CD14-positive monocyte (primary cell): ENCODE data around the gene CAD. TPM values are rescaled to one million over a fixed set of nuclear protein-coding genes. Genes with fewer than 3 reads are reported as not detected.
"Not testable (repeated sequence)": the region's sequence is repeated elsewhere in the genome, so short reads cannot be mapped to it uniquely, and the experiment has no call there.

Experiments
- DNase-seq, 3 donors: peaks; one replicate each; pipeline ENCODE4 v3.0.0-alpha.2; 2011 to 2022
- H2AFZ ChIP-seq: 2 replicates; pipeline ENCODE4 v1.6.0; 2012; ENCODE audit warnings: mild to moderate bottlenecking, low read depth, low read length, inconsistent platforms; ENCODE audit not compliant: insufficient read depth, poor library complexity, severe bottlenecking
- H3K27ac ChIP-seq, 2 donors: 1 replicate in 1 of 2; 2 replicates in 1 of 2; pipeline ENCODE4 v1.5.1; 2012 to 2013; ENCODE audit warnings: low read length in 2 of 2, control low read depth in 1 of 2, inconsistent platforms in 1 of 2, low read depth in 1 of 2, mild to moderate bottlenecking in 1 of 2
- H3K27me3 ChIP-seq, 2 donors: one replicate each; pipeline versions ENCODE4 v1.6.0 to v1.6.1; 2011 to 2013; ENCODE audit warnings: low read length in 2 of 2; ENCODE audit not compliant: control insufficient read depth in 2 of 2, insufficient read depth in 2 of 2
- H3K36me3 ChIP-seq, 2 donors: replicated peaks in 1 of 2; 1 replicate in 1 of 2; 2 replicates in 1 of 2; pipeline versions ENCODE4 v1.5.1 to v1.6.1; 2012 to 2013; ENCODE audit warnings: low read length in 2 of 2, control low read depth in 1 of 2, inconsistent platforms in 1 of 2, mild to moderate bottlenecking in 1 of 2; ENCODE audit not compliant: insufficient read depth in 2 of 2, control insufficient read depth in 1 of 2
- H3K4me1 ChIP-seq, 2 donors: 1 replicate in 1 of 2; 2 replicates in 1 of 2; pipeline versions ENCODE4 v1.5.1 to v1.6.1; 2012 to 2013; ENCODE audit warnings: low read length in 2 of 2, control low read depth in 1 of 2, inconsistent platforms in 1 of 2, mild to moderate bottlenecking in 1 of 2, moderate library complexity in 1 of 2; ENCODE audit not compliant: insufficient read depth in 2 of 2, control insufficient read depth in 1 of 2
- H3K4me2 ChIP-seq: replicated peaks from 2 replicates; pipeline ENCODE3; 2012; ENCODE audit warnings: low read length, moderate library complexity, mild to moderate bottlenecking; ENCODE audit not compliant: poor library complexity, severe bottlenecking; ENCODE audit errors: extremely low read depth
- H3K4me3 ChIP-seq, 3 experiments: fragments of 200-600 bp in 1 of 3; sonication (generic) in 1 of 3; replicated peaks in 1 of 3; 1 replicate in 2 of 3; 2 replicates in 1 of 3; pipeline ENCODE4 v1.5.1; 2011 to 2013; ENCODE audit warnings: low read length in 3 of 3, mild to moderate bottlenecking in 3 of 3, control low read depth in 2 of 3, low read depth in 2 of 3, inconsistent platforms in 1 of 3, moderate library complexity in 1 of 3
- H3K79me2 ChIP-seq: 2 replicates; pipeline ENCODE4 v1.6.0; 2012; ENCODE audit warnings: mild to moderate bottlenecking, control low read depth, inconsistent platforms, low read length, moderate library complexity; ENCODE audit not compliant: insufficient read depth
- H3K9ac ChIP-seq: 2 replicates; pipeline ENCODE4 v1.6.0; 2017; ENCODE audit warnings: low read length, mild to moderate bottlenecking; ENCODE audit not compliant: insufficient read depth, poor library complexity, severe bottlenecking
- H3K9me3 ChIP-seq, 2 donors: replicated peaks in 1 of 2; 1 replicate in 1 of 2; 2 replicates in 1 of 2; pipeline versions ENCODE4 v1.5.1 to v1.6.1; 2012 to 2013; ENCODE audit warnings: low read length in 2 of 2, control low read depth in 1 of 2; ENCODE audit not compliant: control insufficient read depth in 1 of 2, insufficient read depth in 1 of 2
- H4K20me1 ChIP-seq: 2 replicates; pipeline ENCODE4 v1.6.0; 2012; ENCODE audit warnings: mild to moderate bottlenecking, low read length, control low read depth, moderate library complexity; ENCODE audit not compliant: insufficient read depth
- H3K27ac Mint-ChIP-seq, 7 donors: one replicate each; pipeline ENCODE4 v1.8.0; 2020; ENCODE audit warnings: mild to moderate bottlenecking in 7 of 7, mixed read lengths in 7 of 7, moderate library complexity in 6 of 7, inconsistent platforms in 2 of 7
- H3K27me3 Mint-ChIP-seq, 3 donors: one replicate each; pipeline ENCODE4 v1.8.0; 2021 to 2022; ENCODE audit warnings: low read depth in 3 of 3, mild to moderate bottlenecking in 3 of 3, mixed read lengths in 3 of 3, moderate library complexity in 3 of 3, inconsistent platforms in 1 of 3
- H3K36me3 Mint-ChIP-seq, 2 donors: one replicate each; pipeline ENCODE4 v1.8.0; 2020; ENCODE audit warnings: mixed read lengths in 2 of 2, inconsistent platforms in 1 of 2, mild to moderate bottlenecking in 1 of 2
- H3K4me1 Mint-ChIP-seq: one replicate; pipeline ENCODE4 v1.8.0; 2020; ENCODE audit warnings: mild to moderate bottlenecking, mixed read lengths
- H3K4me3 Mint-ChIP-seq, 2 donors: one replicate each; pipeline ENCODE4 v1.8.0; 2020; ENCODE audit warnings: mild to moderate bottlenecking in 2 of 2, mixed read lengths in 2 of 2, moderate library complexity in 1 of 2
- H3K9me3 Mint-ChIP-seq, 7 donors: one replicate each; pipeline ENCODE4 v1.8.0; 2020 to 2022; ENCODE audit warnings: mixed read lengths in 7 of 7, mild to moderate bottlenecking in 6 of 7, moderate library complexity in 6 of 7, inconsistent platforms in 2 of 7
- CTCF ChIP-seq: fragments of 200-600 bp; IDR thresholded peaks from one replicate; pipeline ENCODE4 v1.8.0; 2022; ENCODE audit warnings: antibody characterized with exemption, mild to moderate bottlenecking
- WGBS: methylation state at CpG from one replicate; pipeline ENCODE4 v1.1.5; 2013; ENCODE audit warnings: missing lambda C conversion rate; ENCODE audit not compliant: insufficient coverage; 5-methylcytosine and 5-hydroxymethylcytosine counted together
- intact Hi-C, 2 donors: fragments of 100-400 bp; cut with micrococcal nuclease; formaldehyde crosslinking; loops; one replicate each; pipeline versions ENCODE4 v1.15.0 to v1.15.1; 2023
- polyA plus RNA-seq, 3 donors: library from polyadenylated mRNA; depleted of rRNA in 1 of 3; unstranded in 2 of 3; stranded (reverse) in 1 of 3; fragments of 300-500 nt in 2 of 3; fragments of >200 nt in 1 of 3; fragmentation: Illumina TruSeq in 2 of 3; gene quantifications; 1 replicate in 2 of 3; 2 replicates in 1 of 3; pipeline ENCODE4 v1.2.3, GENCODE V29; 2012 to 2021

CAD gene
- polyA plus RNA-seq, 3 donors = 0.71 to 17.3 (median 1.7) TPM

- H4K20me1 ChIP-seq, H3K27me3 Mint-ChIP-seq, H3K4me1 Mint-ChIP-seq, H3K9me3 ChIP-seq, H3K4me3 Mint-ChIP-seq, intact Hi-C loops, H3K4me3 ChIP-seq, H3K79me2 ChIP-seq, H2AFZ ChIP-seq, H3K27ac Mint-ChIP-seq, DNase-seq, H3K27ac ChIP-seq, H3K9ac ChIP-seq, H3K4me1 ChIP-seq, H3K4me2 ChIP-seq, H3K27me3 ChIP-seq, H3K9me3 Mint-ChIP-seq: not testable (repeated sequence)
- peaks cover 19 to 20% of the 10 kb centered on the region in 2 donors for H3K36me3 Mint-ChIP-seq
- no CpG with 5 or more reads among the region's 3 CpGs for WGBS
- peaks cover 24 to 29% of the 10 kb centered on the region in 2 donors for H3K36me3 ChIP-seq
Measured at GRCh38 chr2:27198068-27198467, 19.1 kb upstream of the CAD start.

- no peak overlapping the region for H3K4me3 ChIP-seq
- no peak for TF ChIP-seq CTCF
- no peak overlapping the region for H3K9ac ChIP-seq
- H3K9me3 Mint-ChIP-seq = peaks cover 0 to 2% (median 0%) of the 10 kb centered on the region in 7 donors
- H3K27me3 ChIP-seq = no peaks in the 10 kb centered on the region
- no peaks in the 10 kb centered on the region for H3K4me1 Mint-ChIP-seq
- no peak overlapping the region for H3K4me3 Mint-ChIP-seq
- H2AFZ ChIP-seq = no peak overlapping the region
- no peak for DNase-seq
- H3K4me2 ChIP-seq = no peak overlapping the region
- H3K9me3 ChIP-seq = no peaks in the 10 kb centered on the region
- H4K20me1 ChIP-seq = no peaks in the 10 kb centered on the region
- peaks cover 0 to 3% (median 0%) of the 10 kb centered on the region in 3 donors for H3K27me3 Mint-ChIP-seq
- no peaks in the 10 kb centered on the region for H3K79me2 ChIP-seq
- intact Hi-C loops = no loop called here
- H3K36me3 Mint-ChIP-seq = peaks cover 24 to 25% of the 10 kb centered on the region in 2 donors
- no peak overlapping the region for H3K27ac ChIP-seq
- no peaks in the 10 kb centered on the region for H3K4me1 ChIP-seq
- H3K27ac Mint-ChIP-seq = no peak overlapping the region
- 83% methylated on average over 2 of the region's 2 CpGs for WGBS
- peaks cover 29 to 34% of the 10 kb centered on the region in 2 donors for H3K36me3 ChIP-seq
Measured at GRCh38 chr2:27198627-27199026, 18.5 kb upstream of the CAD start.
